Right lobe of liver (tissue), 6 donors: Measurements from ENCODE around the gene EHBP1L1. TPM values are rescaled to one million over a fixed set of nuclear protein-coding genes. Genes with fewer than 3 reads are reported as not detected.

Experiments
- ATAC-seq, 4 donors: fragments of 200-7000 bp; cut with Tn5 transposase; one replicate each; pipeline ENCODE4 v1.9.1; 2020; ENCODE audit warnings: mild to moderate bottlenecking in 4 of 4, moderate library complexity in 4 of 4
- DNase-seq, 3 donors: peaks; one replicate each; pipeline ENCODE4 v3.0.0-alpha.2; 2020
- H3K27ac ChIP-seq, 3 donors: fragments of 200-600 bp; one replicate each; pipeline ENCODE4 v1.8.0; 2022
- H3K27me3 ChIP-seq, 2 donors: fragments of 200-600 bp; one replicate each; pipeline ENCODE4 v1.8.0; 2022
- H3K36me3 ChIP-seq, 4 donors: fragments of 200-600 bp; sonication (generic) in 1 of 4; one replicate each; pipeline versions ENCODE4 v1.5.1 to v1.8.0; 2017 to 2022; ENCODE audit warnings: control low read depth in 1 of 4
- H3K4me1 ChIP-seq, 4 donors: fragments of 200-600 bp; sonication (generic) in 1 of 4; one replicate each; pipeline versions ENCODE4 v1.5.1 to v1.8.0; 2017 to 2022; ENCODE audit warnings: control low read depth in 1 of 4
- H3K4me3 ChIP-seq, 3 donors: fragments of 200-600 bp; one replicate each; pipeline ENCODE4 v1.8.0; 2022
- H3K9me3 ChIP-seq, 4 donors: fragments of 200-600 bp; sonication (generic) in 1 of 4; one replicate each; pipeline versions ENCODE4 v1.5.1 to v1.8.0; 2017 to 2022; ENCODE audit warnings: control low read depth in 1 of 4
- CTCF ChIP-seq, 4 donors: fragments of 200-600 bp in 3 of 4; fragments of 450-650 bp in 1 of 4; IDR thresholded peaks; one replicate each; pipeline versions ENCODE4 v1.5.1 to v1.8.0; 2016 to 2022; ENCODE audit warnings: antibody characterized with exemption in 4 of 4, mild to moderate bottlenecking in 2 of 4
- POLR2A ChIP-seq: fragments of 450-650 bp; IDR thresholded peaks from one replicate; pipeline ENCODE4 v1.6.1; 2017; ENCODE audit warnings: antibody characterized with exemption, mild to moderate bottlenecking
- WGBS: methylation state at CpG from one replicate; pipeline ENCODE4 v1.1.6; 2018; ENCODE audit warnings: low coverage, low lambda C conversion rate; ENCODE audit not compliant: insufficient coverage; ENCODE audit errors: missing lambda C conversion rate; 5-methylcytosine and 5-hydroxymethylcytosine counted together
- intact Hi-C, 2 donors: fragments of 100-400 bp; cut with DNase I; formaldehyde crosslinking; loops; one replicate each; pipeline versions ENCODE4 v1.11.2 to v1.14.1; 2022
- total RNA-seq, 6 experiments: library from RNA; depleted of rRNA in 2 of 6; stranded (reverse); fragments of >200 nt in 2 of 6; fragmentation: NEBNext Ultra II Directional in 3 of 6; extraction: Animal tissue kit (Norgen Biotek cat#: 25700) in 3 of 6; gene quantifications; one replicate each; pipeline versions ENCODE4 v1.1.0 to v1.2.4, GENCODE V29; 2016 to 2023
- donor health status: DM: no; HTN: yes; CAD: no.
- donor health status: DM: no; HTN: no; CAD: no.
- donor health status: DM: no; HTN: no; CAD: no.
- donor health status: DM: no; HTN: yes; CAD: no.
- donor health status: DM: no; HTN: yes; CAD: no.

Gene EHBP1L1
- total RNA-seq, 6 experiments from 2014 or later: 10.0 to 29.9 (median 13.7) TPM

GRCh38 chr11:65553301-65554001, 22.4 kb upstream of the EHBP1L1 start:
- H3K4me3 ChIP-seq: no peak overlapping the region
- no peaks in the 10 kb centered on the region for H3K36me3 ChIP-seq
- WGBS: no CpG with 5 or more reads among the region's 37 CpGs
- H3K9me3 ChIP-seq: no peaks in the 10 kb centered on the region
- no peak for ATAC-seq
- no peak for TF ChIP-seq POLR2A
- no peak for TF ChIP-seq CTCF (IDR thresholded peaks at IDR 0.05)
- H3K4me1 ChIP-seq: peaks cover 0 to 26% (median 4%) of the 10 kb centered on the region in 4 donors
- H3K27me3 ChIP-seq: no peaks in the 10 kb centered on the region
- intact Hi-C loops: no loop called here
- no peak for DNase-seq
- no peak overlapping the region for H3K27ac ChIP-seq

GRCh38 chr11:65554057-65554818, 21.6 kb upstream of the EHBP1L1 start:
- peaks cover 0 to 33% (median 7%) of the 10 kb centered on the region in 4 donors for H3K4me1 ChIP-seq
- ATAC-seq (no peak), DNase-seq (no peak)
- no peak overlapping the region for H3K4me3 ChIP-seq
- H3K27me3 ChIP-seq: no peaks in the 10 kb centered on the region
- no peaks in the 10 kb centered on the region for H3K36me3 ChIP-seq
- 86% methylated on average over 2 of the region's 27 CpGs for WGBS
- TF ChIP-seq POLR2A (no peak), CTCF (IDR thresholded peaks at IDR 0.05) (no peak)
- no peak overlapping the region for H3K27ac ChIP-seq
- no peaks in the 10 kb centered on the region for H3K9me3 ChIP-seq
- intact Hi-C loops: no loop called here

- 80% methylated on average over 3 of the region's 4 CpGs for WGBS
- Histone ChIP-seq H3K36me3 (no peaks in the 10 kb centered on the region), H3K9me3 (no peaks in the 10 kb centered on the region), H3K4me3 (no peak overlapping the region), H3K4me1 (peaks cover 0 to 33% (median 7%) of the 10 kb centered on the region in 4 donors), H3K27ac (no peak overlapping the region), H3K27me3 (no peaks in the 10 kb centered on the region)
- intact Hi-C loops: no loop called here
- ATAC-seq (no peak), DNase-seq (no peak)
- TF ChIP-seq POLR2A (no peak), CTCF (IDR thresholded peaks at IDR 0.05) (no peak)
Observed at GRCh38 chr11:65554842-65555430, 20.9 kb upstream of the EHBP1L1 start.

- intact Hi-C loops: no loop called here
- TF ChIP-seq POLR2A (no peak), CTCF (IDR thresholded peaks at IDR 0.05) (no peak)
- H3K27ac ChIP-seq: no peak overlapping the region
- DNase-seq: peak in 1 of 3 donors; percentile 84
- no peaks in the 10 kb centered on the region for H3K27me3 ChIP-seq
- H3K4me1 ChIP-seq: peaks cover 0 to 28% (median 7%) of the 10 kb centered on the region in 4 donors
- no peak overlapping the region for H3K4me3 ChIP-seq
- WGBS: 40% methylated on average over 2 of the region's 6 CpGs
- no peaks in the 10 kb centered on the region for H3K36me3 ChIP-seq
- ATAC-seq: peak in 1 of 4 donors; percentile 51
- H3K9me3 ChIP-seq: no peaks in the 10 kb centered on the region
Observed at GRCh38 chr11:65555693-65556231, 20.1 kb upstream of the EHBP1L1 start.
